GM12874 (cell line): ENCODE measurements around the gene OGT.

Source experiments
- TF ChIP-seq, protein P1 (sequence below): IDR thresholded peaks from 2 replicates; pipeline ENCODE4 v1.5.1; 2011; ENCODE audit warnings: low read depth, mild to moderate bottlenecking, control low read depth, low read length, moderate library complexity; ENCODE audit not compliant: insufficient read depth

OGT gene

GRCh38 chrX:71532753-71533425 lies at the start of gene OGT:
Gene OGT (plus strand): TSS chrX:71533104. CDS start chrX:71533300, 196 bp downstream.
- TF ChIP-seq, protein P1, sequence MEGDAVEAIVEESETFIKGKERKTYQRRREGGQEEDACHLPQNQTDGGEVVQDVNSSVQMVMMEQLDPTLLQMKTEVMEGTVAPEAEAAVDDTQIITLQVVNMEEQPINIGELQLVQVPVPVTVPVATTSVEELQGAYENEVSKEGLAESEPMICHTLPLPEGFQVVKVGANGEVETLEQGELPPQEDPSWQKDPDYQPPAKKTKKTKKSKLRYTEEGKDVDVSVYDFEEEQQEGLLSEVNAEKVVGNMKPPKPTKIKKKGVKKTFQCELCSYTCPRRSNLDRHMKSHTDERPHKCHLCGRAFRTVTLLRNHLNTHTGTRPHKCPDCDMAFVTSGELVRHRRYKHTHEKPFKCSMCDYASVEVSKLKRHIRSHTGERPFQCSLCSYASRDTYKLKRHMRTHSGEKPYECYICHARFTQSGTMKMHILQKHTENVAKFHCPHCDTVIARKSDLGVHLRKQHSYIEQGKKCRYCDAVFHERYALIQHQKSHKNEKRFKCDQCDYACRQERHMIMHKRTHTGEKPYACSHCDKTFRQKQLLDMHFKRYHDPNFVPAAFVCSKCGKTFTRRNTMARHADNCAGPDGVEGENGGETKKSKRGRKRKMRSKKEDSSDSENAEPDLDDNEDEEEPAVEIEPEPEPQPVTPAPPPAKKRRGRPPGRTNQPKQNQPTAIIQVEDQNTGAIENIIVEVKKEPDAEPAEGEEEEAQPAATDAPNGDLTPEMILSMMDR: no peak

- TF ChIP-seq, protein P1: no peak
These were observed 45.1 kb upstream of the OGT start for GRCh38 chrX:71487814-71488213.

GRCh38 chrX:71489540-71489939 lies 43.4 kb upstream of the OGT start:
- TF ChIP-seq, protein P1: no peak

- TF ChIP-seq, protein P1: no peak
These were observed 40.5 kb upstream of the OGT start for GRCh38 chrX:71492231-71493065.

GRCh38 chrX:71493111-71493613 lies 39.7 kb upstream of the OGT start:
- TF ChIP-seq, protein P1: no peak

- TF ChIP-seq, protein P1: no peak
These were observed 36.4 kb upstream of the OGT start for GRCh38 chrX:71496476-71496875.

GRCh38 chrX:71504346-71504745 lies 28.6 kb upstream of the OGT start:
- TF ChIP-seq, protein P1: no peak
